GM21825 (cell line): ENCODE data around the gene KCNQ1.

Source experiments
- ATAC-seq: cut with Tn5 transposase; IDR thresholded peaks from one replicate; pipeline ENCODE4 v1.9.1; 2021; ENCODE audit warnings: mild to moderate bottlenecking, moderate library complexity; ENCODE audit not compliant: unreplicated experiment

Gene KCNQ1

DNA sequence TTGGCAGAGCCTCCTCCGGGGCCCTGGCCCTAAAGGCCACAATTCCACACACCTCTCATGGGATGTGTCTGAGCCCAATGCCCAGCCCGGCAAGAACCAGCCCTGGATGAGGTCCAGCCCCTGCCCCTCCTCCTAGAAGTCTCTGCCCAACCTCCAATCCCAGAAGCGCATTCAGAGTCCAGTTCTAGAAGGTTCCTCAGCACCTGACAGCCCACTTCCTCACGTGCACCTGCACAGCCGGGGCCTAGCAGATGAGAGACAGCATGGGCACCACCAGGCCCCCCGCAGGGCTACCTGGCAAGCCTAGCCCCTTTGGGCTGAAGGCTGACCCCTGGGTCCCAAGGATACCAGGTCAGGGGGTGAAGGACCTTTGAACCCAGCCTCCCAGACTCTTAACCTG lies 452.2 kb downstream of the KCNQ1 start:
- no peak for ATAC-seq

DNA sequence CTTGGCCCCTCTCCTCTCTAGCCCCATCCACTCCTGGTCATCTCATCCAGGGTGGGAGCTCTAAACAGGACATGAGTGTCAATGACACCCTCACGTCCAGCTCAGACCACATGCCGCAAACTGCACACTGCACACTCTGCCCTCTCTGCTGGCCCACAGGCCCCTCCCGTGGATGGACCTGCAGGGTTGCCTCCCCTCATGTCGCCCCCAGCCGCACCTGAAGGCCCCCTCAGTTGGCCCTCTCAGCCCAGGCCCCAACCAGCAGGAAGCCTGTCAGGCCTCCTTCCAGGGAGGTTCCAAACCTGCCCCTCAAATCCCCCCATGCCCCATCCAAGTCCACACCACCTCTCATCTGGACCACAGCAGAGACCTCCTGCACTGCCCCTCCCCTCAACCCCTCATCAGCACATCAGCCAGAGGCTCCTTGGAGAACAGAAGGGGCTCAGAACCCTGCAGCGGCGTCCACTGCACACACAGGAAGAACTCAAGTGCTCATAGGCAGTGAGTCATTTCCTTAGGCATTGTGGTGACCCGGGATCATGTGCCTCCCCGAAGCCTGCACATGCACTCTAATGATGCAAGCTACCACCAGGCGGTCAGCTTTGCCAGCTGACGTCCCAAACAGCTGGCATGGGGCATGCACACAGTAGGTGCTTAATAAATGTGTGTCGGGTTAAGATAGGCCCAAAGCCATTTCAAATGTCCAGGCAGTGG lies 453.7 kb downstream of the KCNQ1 start:
- no peak for ATAC-seq
